Urothelium cell line (cell line): ENCODE data around the gene BCL6B.
A peak's percentile ranks its signal among the peaks of the same experiment; 100 is the strongest.
"Not testable (repeated sequence)": the region's sequence is repeated elsewhere in the genome, so short reads cannot be mapped to it uniquely, and the experiment has no call there.

Experiments used
- DNase-seq: peaks from one replicate; pipeline ENCODE4 v3.0.0; 2011; ENCODE audit warnings: low spot score, mixed read lengths
- FAIRE-seq: peaks from 2 replicates; lab custom pipeline; 2011; peaks lifted over from hg19 to GRCh38; lab: Jason Lieb, UNC

Gene BCL6B

GRCh38 chr17:7022781-7023571 lies at the start of gene BCL6B:
BCL6B (plus strand) TSS chr17:7023050; CDS start chr17:7023672, 622 bp downstream.
- no peak for FAIRE-seq
- DNase-seq = no peak

- DNase-seq, FAIRE-seq: not testable (repeated sequence)
These were observed 43.4 kb upstream of the BCL6B start for GRCh38 chr17:6979440-6979839.

- DNase-seq = no peak
- no peak for FAIRE-seq
These were observed 41.4 kb upstream of the BCL6B start for GRCh38 chr17:6981426-6981825.

GRCh38 chr17:6985266-6985665 lies 37.6 kb upstream of the BCL6B start:
- FAIRE-seq (no peak), DNase-seq (no peak)

- DNase-seq (no peak), FAIRE-seq (no peak)
These were observed 36.2 kb upstream of the BCL6B start for GRCh38 chr17:6986676-6987075.

- DNase-seq = no peak
- FAIRE-seq = no peak
These were observed 33.1 kb upstream of the BCL6B start for GRCh38 chr17:6989779-6990178.

GRCh38 chr17:6993613-6994056 lies 29.2 kb upstream of the BCL6B start:
- not testable (repeated sequence) for FAIRE-seq, DNase-seq

GRCh38 chr17:6994118-6994598 lies 28.7 kb upstream of the BCL6B start:
- DNase-seq = no peak
- FAIRE-seq = no peak

- DNase-seq (no peak), FAIRE-seq (no peak)
These were observed 28.1 kb upstream of the BCL6B start for GRCh38 chr17:6994666-6995256.

- DNase-seq (no peak), FAIRE-seq (no peak)
These were observed 27.2 kb upstream of the BCL6B start, which contains the start of gene ALOX12 for GRCh38 chr17:6995500-6996255. ALOX12 (plus strand) TSS chr17:6996049; CDS start chr17:6996118, 69 bp downstream.

- DNase-seq = no peak
- no peak for FAIRE-seq
These were observed 26.4 kb upstream of the BCL6B start for GRCh38 chr17:6996256-6997011.

- FAIRE-seq = no peak
- DNase-seq = no peak
These were observed 25.7 kb upstream of the BCL6B start for GRCh38 chr17:6997171-6997570.

GRCh38 chr17:6998855-6999508 lies 23.9 kb upstream of the BCL6B start:
- FAIRE-seq (no peak), DNase-seq (no peak)

- DNase-seq (no peak), FAIRE-seq (no peak)
These were observed 21.4 kb upstream of the BCL6B start for GRCh38 chr17:7001318-7001961.

- DNase-seq = no peak
- no peak for FAIRE-seq
These were observed 20.4 kb upstream of the BCL6B start for GRCh38 chr17:7002288-7003047.

- FAIRE-seq (no peak), DNase-seq (no peak)
These were observed 19.1 kb upstream of the BCL6B start for GRCh38 chr17:7003745-7004144.

- peak; percentile 40 for DNase-seq
- no peak for FAIRE-seq
These were observed 18.2 kb upstream of the BCL6B start for GRCh38 chr17:7004398-7005253.

GRCh38 chr17:7005716-7006115 lies 17.1 kb upstream of the BCL6B start:
- FAIRE-seq (no peak), DNase-seq (no peak)
